ENCODE results near the gene HIPK1. TPM values are rescaled to one million over a fixed set of nuclear protein-coding genes. Genes with fewer than 3 reads are reported as not detected.
A peak's percentile ranks its signal among the peaks of the same experiment; 100 is the strongest.

Gene HIPK1
- total RNA-seq, 1 experiment from 2014 or later, result 40.1 TPM

- 0 out of 2 replicates have a peak, but pooled peaks have one; percentile 34 for TF ChIP-seq SRF (IDR thresholded peaks at IDR 0.05; ENCODE audit: low read depth)
- no peak for TF ChIP-seq RAD21 (IDR thresholded peaks at IDR 0.05; ENCODE audit: low read depth)
- TF ChIP-seq POLR2AphosphoS5 (IDR thresholded peaks at IDR 0.05; ENCODE audit: low read depth, low read length), result no peak
- TF ChIP-seq CBX3 (IDR thresholded peaks at IDR 0.05; ENCODE audit: low read depth), result peak; percentile 47; the same call in 1 of the 2 replicates
Measured at GRCh38 chr1:113887402-113888175, 41.5 kb upstream of the HIPK1 start, which contains the start of gene BCL2L15 (continued).

- intact Hi-C loops (cut with micrococcal nuclease), result no loop called here
- CTCF ChIA-PET, result no interaction called here
- Histone ChIP-seq H3K9me3 (ENCODE audit: control insufficient read depth in 1 of 2, insufficient read depth in 1 of 2, low read depth in 1 of 2, low read length in 2 of 2) (no peaks in the 10 kb centered on the region), H3K9me2 (ENCODE audit: insufficient read depth) (no peaks in the 10 kb centered on the region), H3K79me2 (ENCODE audit: insufficient read depth, low read length) (no peaks in the 10 kb centered on the region), H3K4me1 (ENCODE audit: control insufficient read depth in 1 of 2, insufficient read depth in 2 of 2, low read length in 2 of 2) (peaks cover 34 to 38% of the 10 kb centered on the region in 2 experiments), H3K27ac (ENCODE audit: low read depth, low read length) (no peak overlapping the region), H3K9ac (ENCODE audit: low read length) (no peak overlapping the region), H2AFZ (ENCODE audit: low read depth, low read length, poor library complexity, severe bottlenecking) (no peak overlapping the region), H3K27me3 (ENCODE audit: insufficient read depth, low read length) (no peaks in the 10 kb centered on the region), H3K36me3 (ENCODE audit: control insufficient read depth in 1 of 2, insufficient read depth in 2 of 2, low read length in 2 of 2) (0 out of 4 replicates have a peak, but pooled peaks cover 0 to 9% of the 10 kb centered on the region in 2 experiments), H4K20me1 (ENCODE audit: insufficient read depth) (no peaks in the 10 kb centered on the region), H3K4me2 (ENCODE audit: low read length) (no peak overlapping the region), H3K4me3 (replicated peaks in 1 of 2; ENCODE audit: low read depth in 1 of 2, low read length in 2 of 2) (no peak overlapping the region)
- no peak for ATAC-seq
- no TSS peak for BruUV-seq (replicated peaks)
- TF ChIP-seq SP1 (IDR thresholded peaks at IDR 0.05; ENCODE audit: low read depth) (no peak), POLR2A (IDR thresholded peaks at IDR 0.05; ENCODE audit: borderline replicate concordance, extremely low read depth, insufficient read depth, insufficient read length) (no peak), REST (IDR thresholded peaks at IDR 0.05; ENCODE audit: low read depth) (no peak), ZFX (IDR thresholded peaks at IDR 0.05) (no peak), EGR1 (IDR thresholded peaks at IDR 0.05; ENCODE audit: low read depth) (no peak), MAX (IDR thresholded peaks at IDR 0.05) (no peak)
- DNase-seq (ENCODE audit: low read depth, low spot score), result no peak
- RAD21 ChIA-PET (ENCODE audit: low non-redundant PET in 1 of 2, low total read pairs in 2 of 2, uncharacterized antibody in 2 of 2, unreplicated experiment in 2 of 2), result no interaction called here
- POLR2A ChIA-PET, result no interaction called here
Measured at GRCh38 chr1:113890816-113891215, 38.3 kb upstream of the HIPK1 start.
